ENCODE results near the gene BRINP2. TPM values are rescaled to one million over a fixed set of nuclear protein-coding genes. Genes with fewer than 3 reads are reported as not detected.
A peak's percentile ranks its signal among the peaks of the same experiment; 100 is the strongest.

BRINP2 gene
- total and polyA plus RNA-seq, 12 donors, result 0.15 to 0.66 (median 0.24) TPM; not detected in 2

DNA sequence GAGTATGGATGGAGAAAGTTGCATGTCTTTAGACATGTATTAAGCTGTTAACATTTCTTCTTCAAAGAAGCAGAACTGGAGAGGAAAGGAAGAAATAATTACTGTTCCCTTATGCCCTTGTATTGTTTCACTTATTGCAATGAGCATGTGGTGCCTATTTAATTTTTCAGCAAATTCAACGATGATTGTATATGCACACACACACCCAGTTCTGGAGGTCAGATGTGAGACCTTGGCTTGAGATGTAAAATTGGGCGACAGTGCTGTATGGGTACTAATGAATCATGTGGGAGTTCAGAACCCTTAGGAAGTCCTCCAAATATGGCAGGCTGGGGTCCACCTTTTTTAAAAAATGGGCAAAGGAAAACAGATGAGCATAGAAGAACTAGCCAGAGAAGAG is 27.5 kb downstream of the BRINP2 start:
- H3K4me3 ChIP-seq, result no peak overlapping the region
- no peak for ATAC-seq
- intact Hi-C loops (cut with DNase I), result no loop called here

GRCh38 chr1:177200290-177200689 is 29.5 kb downstream of the BRINP2 start:
- TF ChIP-seq CTCF (IDR thresholded peaks at IDR 0.05), result no peak
- Histone ChIP-seq H3K27ac (no peak overlapping the region), H3K36me3 (no peaks in the 10 kb centered on the region), H3K27me3 (no peaks in the 10 kb centered on the region), H3K9me3 (no peaks in the 10 kb centered on the region), H3K4me3 (no peak overlapping the region), H3K4me1 (no peaks in the 10 kb centered on the region)
- ATAC-seq (no peak), DNase-seq (no peak)
- intact Hi-C loops (cut with DNase I), result no loop called here
- 79 to 81% methylated on average over 4 of the region's 4 CpGs for WGBS, 2 donors

More for the DNA sequence above, 27.5 kb downstream of the BRINP2 start:
- no peak for DNase-seq
- no peak for TF ChIP-seq CTCF (IDR thresholded peaks at IDR 0.05)
- H3K27me3 ChIP-seq, result no peaks in the 10 kb centered on the region
- H3K4me1 ChIP-seq, result no peaks in the 10 kb centered on the region
- no peak overlapping the region for H3K27ac ChIP-seq
- 88 to 90% methylated on average over 2 of the region's 2 CpGs for WGBS, 2 donors
- no peaks in the 10 kb centered on the region for H3K9me3 ChIP-seq
- H3K36me3 ChIP-seq, result no peaks in the 10 kb centered on the region

DNA sequence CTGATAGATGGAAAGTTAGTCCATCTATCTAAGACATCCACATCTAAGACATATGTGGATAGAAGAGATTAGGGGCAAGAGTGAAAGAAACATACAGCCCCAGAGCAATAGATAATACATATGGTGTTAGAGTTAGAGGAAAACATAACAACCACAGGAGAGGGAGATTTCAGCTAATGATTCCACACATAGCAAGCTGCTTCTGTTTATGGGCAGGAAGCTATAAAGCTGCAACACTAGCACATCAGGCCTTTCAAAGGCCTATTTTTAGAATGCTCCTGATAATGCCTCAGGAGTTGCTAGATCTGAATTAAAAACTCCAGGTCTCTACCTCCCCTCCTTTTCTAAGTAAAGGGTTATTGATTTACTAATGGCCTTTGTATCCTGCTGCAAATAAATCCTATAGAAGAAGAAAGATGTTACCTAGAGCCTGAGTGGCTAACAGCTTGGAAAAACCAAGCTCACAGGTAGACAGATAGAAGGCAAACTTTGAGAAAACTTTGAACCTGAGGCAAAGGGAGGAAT is 36.1 kb downstream of the BRINP2 start:
- peak overlapping the region in 1 of 10 donors; percentile 9 for H3K27ac ChIP-seq
- DNase-seq (no peak), ATAC-seq (no peak)
- intact Hi-C loops (cut with DNase I), result no loop called here
- peaks cover 3 to 37% (median 22%) of the 10 kb centered on the region in 9 donors for H3K4me1 ChIP-seq
- H3K36me3 ChIP-seq, result no peaks in the 10 kb centered on the region
- no peaks in the 10 kb centered on the region for H3K27me3 ChIP-seq
- no peak for TF ChIP-seq CTCF (IDR thresholded peaks at IDR 0.05)
- H3K9me3 ChIP-seq, result no peaks in the 10 kb centered on the region
- no peak overlapping the region for H3K4me3 ChIP-seq

DNA sequence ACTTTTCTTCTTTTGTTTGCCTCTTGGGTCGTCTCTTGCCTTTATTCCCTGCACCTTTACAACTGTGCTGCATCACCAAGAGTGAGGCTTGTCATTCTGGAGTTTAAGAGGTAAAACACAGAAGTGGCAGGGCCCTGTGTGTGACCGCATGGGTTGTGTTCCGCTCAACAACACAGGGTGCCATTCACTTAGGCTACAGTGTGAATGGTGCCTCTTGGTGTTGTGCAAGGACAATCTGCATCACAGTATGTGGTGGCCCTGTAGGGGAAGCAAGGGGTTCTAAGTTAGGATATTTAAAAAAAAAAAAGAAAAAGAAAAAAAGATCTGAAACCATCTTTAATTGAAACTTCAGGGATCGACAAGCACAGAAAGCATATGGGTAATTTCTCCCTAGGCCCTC is 38.2 kb downstream of the BRINP2 start:
- H3K27ac ChIP-seq, result peak overlapping the region in 1 of 10 donors; percentile 6
- no peak for TF ChIP-seq CTCF (IDR thresholded peaks at IDR 0.05)
- intact Hi-C loops (cut with DNase I), result no loop called here
- H3K27me3 ChIP-seq, result no peaks in the 10 kb centered on the region
- 65 to 69% methylated on average over 4 of the region's 4 CpGs for WGBS, 2 donors
- peaks cover 3 to 37% (median 22%) of the 10 kb centered on the region in 9 donors for H3K4me1 ChIP-seq
- no peaks in the 10 kb centered on the region for H3K9me3 ChIP-seq
- DNase-seq (no peak), ATAC-seq (peak in 2 of 8 donors; percentile 3 to 14)
- no peaks in the 10 kb centered on the region for H3K36me3 ChIP-seq
- no peak overlapping the region for H3K4me3 ChIP-seq
